Karpas-422 (cell line): Measurements from ENCODE around the gene WNT1. TPM values are rescaled to one million over a fixed set of nuclear protein-coding genes. Genes with fewer than 3 reads are reported as not detected.

Source experiments
- DNase-seq: peaks from one replicate; pipeline ENCODE4 v3.0.0-alpha.2; 2015
- H2AFZ ChIP-seq: fragments of 200-600 bp; sonication (generic); 2 replicates; pipeline ENCODE4 v1.6.1; 2014; ENCODE audit warnings: antibody characterized with exemption, low read length, mixed read lengths
- H3K27ac ChIP-seq: fragments of 200-600 bp; sonication (generic); 2 replicates; pipeline ENCODE4 v1.5.1; 2014; ENCODE audit warnings: mild to moderate bottlenecking, low read length, moderate library complexity
- H3K27me3 ChIP-seq: fragments of 200-600 bp; sonication (generic); 2 replicates; pipeline ENCODE4 v1.6.1; 2014; ENCODE audit warnings: low read length, mixed read lengths
- H3K36me3 ChIP-seq: fragments of 200-600 bp; sonication (generic); 2 replicates; pipeline ENCODE4 v1.6.1; 2014; ENCODE audit warnings: low read length, mixed read lengths; ENCODE audit not compliant: insufficient read depth
- H3K4me1 ChIP-seq: fragments of 200-600 bp; sonication (generic); 2 replicates; pipeline ENCODE4 v1.6.1; 2014; ENCODE audit warnings: mild to moderate bottlenecking, low read length, mixed read lengths
- H3K4me2 ChIP-seq: fragments of 200-600 bp; sonication (generic); 2 replicates; pipeline ENCODE4 v1.6.1; 2014; ENCODE audit warnings: low read length, low read depth, mild to moderate bottlenecking; ENCODE audit not compliant: poor library complexity, severe bottlenecking
- H3K4me3 ChIP-seq: fragments of 200-600 bp; sonication (generic); 2 replicates; pipeline ENCODE4 v1.5.1; 2014; ENCODE audit warnings: mild to moderate bottlenecking, antibody characterized with exemption, low read length, mixed read lengths
- H3K79me2 ChIP-seq: fragments of 200-600 bp; sonication (generic); 2 replicates; pipeline ENCODE4 v1.6.1; 2014; ENCODE audit warnings: mild to moderate bottlenecking, low read length, mixed read lengths
- H3K9ac ChIP-seq: fragments of 200-600 bp; sonication (generic); 2 replicates; pipeline ENCODE4 v1.6.0; 2014; ENCODE audit warnings: low read length
- H3K9me2 ChIP-seq: fragments of 200-600 bp; sonication (generic), shearing (Covaris generic); replicated peaks from 2 replicates; pipeline ENCODE4 v1.6.0; 2014; ENCODE audit warnings: mild to moderate bottlenecking, low read length, moderate library complexity; ENCODE audit not compliant: insufficient read depth
- H3K9me3 ChIP-seq: fragments of 300-700, 200-600 bp; sonication (generic); 2 replicates; pipeline ENCODE4 v1.6.1; 2014; ENCODE audit warnings: low read length, mixed read lengths
- H4K20me1 ChIP-seq: fragments of 200-600 bp; sonication (generic); 2 replicates; pipeline ENCODE4 v1.6.1; 2014; ENCODE audit warnings: mild to moderate bottlenecking, antibody characterized with exemption, low read length, low read depth; ENCODE audit not compliant: insufficient read depth
- total RNA-seq: library from RNA; depleted of rRNA; stranded (reverse); fragments of >200 nt; shearing (Covaris generic); gene quantifications from 2 replicates; pipeline ENCODE4 v1.2.3, GENCODE V29; 2014; ENCODE audit warnings: low replicate concordance

WNT1 gene
- total RNA-seq, 1 experiment from 2014 or later, result not detected

GRCh38 chr12:49019443-49020324 lies 41.6 kb downstream of the WNT1 start:
- H3K36me3 ChIP-seq, result peaks cover 6% of the 10 kb centered on the region; the same call in 1 of the 2 replicates
- H3K9me3 ChIP-seq, result no peaks in the 10 kb centered on the region
- peak overlapping the region; percentile 79 for H3K9ac ChIP-seq
- H3K4me2 ChIP-seq, result peak overlapping the region; percentile 98
- no peaks in the 10 kb centered on the region for H3K27me3 ChIP-seq
- peaks cover 32% of the 10 kb centered on the region for H3K79me2 ChIP-seq
- H3K27ac ChIP-seq, result peak overlapping the region; percentile 95
- H4K20me1 ChIP-seq, result no peaks in the 10 kb centered on the region
- H3K4me3 ChIP-seq, result peak overlapping the region; percentile 71
- H2AFZ ChIP-seq, result no peak overlapping the region
- H3K4me1 ChIP-seq, result peaks cover 28% of the 10 kb centered on the region
- H3K9me2 ChIP-seq, result no peaks in the 10 kb centered on the region
- peak; percentile 86 for DNase-seq

GRCh38 chr12:49020441-49020840 lies 42.3 kb downstream of the WNT1 start:
- no peak overlapping the region for H3K27ac ChIP-seq
- DNase-seq, result no peak
- no peaks in the 10 kb centered on the region for H3K9me2 ChIP-seq
- no peak overlapping the region for H3K4me3 ChIP-seq
- peaks cover 27% of the 10 kb centered on the region for H3K79me2 ChIP-seq
- no peak overlapping the region for H3K4me2 ChIP-seq
- H4K20me1 ChIP-seq, result 0 out of 2 replicates have a peak, but pooled peaks cover 2% of the 10 kb centered on the region
- H3K9ac ChIP-seq, result no peak overlapping the region
- H3K27me3 ChIP-seq, result no peaks in the 10 kb centered on the region
- H3K4me1 ChIP-seq, result peaks cover 28% of the 10 kb centered on the region
- H3K36me3 ChIP-seq, result peaks cover 12% of the 10 kb centered on the region; the same call in 1 of the 2 replicates
- H3K9me3 ChIP-seq, result no peaks in the 10 kb centered on the region
- H2AFZ ChIP-seq, result no peak overlapping the region

GRCh38 chr12:49021292-49021915 lies 43.3 kb downstream of the WNT1 start:
- Histone ChIP-seq H3K4me1 (peaks cover 28% of the 10 kb centered on the region), H4K20me1 (0 out of 2 replicates have a peak, but pooled peaks cover 4% of the 10 kb centered on the region), H2AFZ (no peak overlapping the region), H3K79me2 (peaks cover 20% of the 10 kb centered on the region), H3K9me2 (no peaks in the 10 kb centered on the region), H3K9ac (no peak overlapping the region), H3K27me3 (no peaks in the 10 kb centered on the region), H3K27ac (no peak overlapping the region), H3K9me3 (no peaks in the 10 kb centered on the region), H3K4me2 (no peak overlapping the region), H3K36me3 (peaks cover 17% of the 10 kb centered on the region; the same call in 1 of the 2 replicates), H3K4me3 (no peak overlapping the region)
- no peak for DNase-seq

GRCh38 chr12:49022558-49023178 lies 44.5 kb downstream of the WNT1 start:
- H3K9me3 ChIP-seq, result no peaks in the 10 kb centered on the region
- H2AFZ ChIP-seq, result no peak overlapping the region
- 0 out of 2 replicates have a peak, but pooled peaks cover 4% of the 10 kb centered on the region for H4K20me1 ChIP-seq
- H3K27me3 ChIP-seq, result no peaks in the 10 kb centered on the region
- no peak overlapping the region for H3K27ac ChIP-seq
- peaks cover 18% of the 10 kb centered on the region; the same call in 1 of the 2 replicates for H3K36me3 ChIP-seq
- no peaks in the 10 kb centered on the region for H3K9me2 ChIP-seq
- H3K4me2 ChIP-seq, result no peak overlapping the region
- no peak overlapping the region for H3K9ac ChIP-seq
- H3K4me1 ChIP-seq, result peaks cover 20% of the 10 kb centered on the region
- DNase-seq, result no peak
- peaks cover 8% of the 10 kb centered on the region for H3K79me2 ChIP-seq
- H3K4me3 ChIP-seq, result no peak overlapping the region

- no peak overlapping the region for H2AFZ ChIP-seq
- H3K27ac ChIP-seq, result no peak overlapping the region
- peaks cover 26% of the 10 kb centered on the region; the same call in 1 of the 2 replicates for H3K36me3 ChIP-seq
- no peak overlapping the region for H3K4me3 ChIP-seq
- H3K27me3 ChIP-seq, result no peaks in the 10 kb centered on the region
- DNase-seq, result no peak
- H3K9me3 ChIP-seq, result no peaks in the 10 kb centered on the region
- no peaks in the 10 kb centered on the region for H3K9me2 ChIP-seq
- no peak overlapping the region for H3K9ac ChIP-seq
- no peak overlapping the region for H3K4me2 ChIP-seq
- peaks cover 2% of the 10 kb centered on the region; the same call in 1 of the 2 replicates for H3K79me2 ChIP-seq
- peaks cover 18% of the 10 kb centered on the region for H3K4me1 ChIP-seq
- 0 out of 2 replicates have a peak, but pooled peaks cover 4% of the 10 kb centered on the region for H4K20me1 ChIP-seq
Measured at GRCh38 chr12:49023812-49024211, 45.7 kb downstream of the WNT1 start.

GRCh38 chr12:49024543-49024942 lies 46.4 kb downstream of the WNT1 start:
- H3K27ac ChIP-seq, result no peak overlapping the region

GRCh38 chr12:49025463-49025862 lies 47.3 kb downstream of the WNT1 start:
- Histone ChIP-seq H3K9me3 (no peaks in the 10 kb centered on the region), H3K9ac (no peak overlapping the region), H3K4me3 (no peak overlapping the region), H3K27me3 (no peaks in the 10 kb centered on the region), H4K20me1 (0 out of 2 replicates have a peak, but pooled peaks cover 4% of the 10 kb centered on the region), H3K27ac (no peak overlapping the region), H3K79me2 (no peaks in the 10 kb centered on the region), H3K4me1 (peaks cover 5% of the 10 kb centered on the region), H3K36me3 (peaks cover 38% of the 10 kb centered on the region; the same call in 1 of the 2 replicates), H2AFZ (no peak overlapping the region), H3K9me2 (no peaks in the 10 kb centered on the region), H3K4me2 (no peak overlapping the region)
- DNase-seq, result no peak

More at GRCh38 chr12:49024543-49024942, 46.4 kb downstream of the WNT1 start:
- Histone ChIP-seq H3K27me3 (no peaks in the 10 kb centered on the region), H3K9me3 (no peaks in the 10 kb centered on the region), H3K36me3 (peaks cover 33% of the 10 kb centered on the region; the same call in 1 of the 2 replicates), H4K20me1 (0 out of 2 replicates have a peak, but pooled peaks cover 4% of the 10 kb centered on the region), H3K79me2 (peaks cover under 1% of the 10 kb centered on the region; the same call in 1 of the 2 replicates), H3K4me2 (no peak overlapping the region), H2AFZ (no peak overlapping the region), H3K9me2 (no peaks in the 10 kb centered on the region), H3K4me3 (no peak overlapping the region), H3K4me1 (peaks cover 11% of the 10 kb centered on the region), H3K9ac (no peak overlapping the region)
- no peak for DNase-seq
